HAP-1 (cell line): Measurements from ENCODE around the gene DTYMK.
"Not testable (repeated sequence)": the region's sequence is repeated elsewhere in the genome, so short reads cannot be mapped to it uniquely, and the experiment has no call there.

Experiments used
- DNase-seq, 2 experiments: peaks; one replicate each; pipeline ENCODE4 v3.0.0-alpha.2; 2016 to 2020; ENCODE audit warnings: low spot score in 2 of 2
- H3K27me3 ChIP-seq: fragments of 250-450 bp; sonication (Bioruptor Pico); 2 replicates; pipeline ENCODE4 v1.5.1; 2020; ENCODE audit warnings: low read depth, mild to moderate bottlenecking, moderate library complexity
- H3K36me3 ChIP-seq: fragments of 250-450 bp; sonication (Bioruptor Pico); replicated peaks from 2 replicates; pipeline ENCODE4 v1.5.1; 2020; ENCODE audit warnings: mild to moderate bottlenecking
- H3K4me1 ChIP-seq: fragments of 250-450 bp; sonication (Bioruptor Pico); 2 replicates; pipeline ENCODE4 v1.5.1; 2020; ENCODE audit warnings: mild to moderate bottlenecking
- H3K4me3 ChIP-seq: fragments of 250-450 bp; sonication (Bioruptor Pico); 2 replicates; pipeline ENCODE4 v1.5.1; 2020; ENCODE audit warnings: mild to moderate bottlenecking, moderate library complexity
- H3K9me3 ChIP-seq: fragments of 250-450 bp; sonication (Bioruptor Pico); 2 replicates; pipeline ENCODE4 v1.5.1; 2020; ENCODE audit warnings: mild to moderate bottlenecking, moderate library complexity
- in situ Hi-C: fragments of 300-500 bp; cut with MboI; formaldehyde crosslinking; loops from 3 replicates; pipeline ENCODE4 v1.14.3; 2020; ENCODE audit warnings: low sequenced_read_pairs, inconsistent platforms, mixed read lengths

Gene DTYMK, protein sequence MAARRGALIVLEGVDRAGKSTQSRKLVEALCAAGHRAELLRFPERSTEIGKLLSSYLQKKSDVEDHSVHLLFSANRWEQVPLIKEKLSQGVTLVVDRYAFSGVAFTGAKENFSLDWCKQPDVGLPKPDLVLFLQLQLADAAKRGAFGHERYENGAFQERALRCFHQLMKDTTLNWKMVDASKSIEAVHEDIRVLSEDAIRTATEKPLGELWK

DNA sequence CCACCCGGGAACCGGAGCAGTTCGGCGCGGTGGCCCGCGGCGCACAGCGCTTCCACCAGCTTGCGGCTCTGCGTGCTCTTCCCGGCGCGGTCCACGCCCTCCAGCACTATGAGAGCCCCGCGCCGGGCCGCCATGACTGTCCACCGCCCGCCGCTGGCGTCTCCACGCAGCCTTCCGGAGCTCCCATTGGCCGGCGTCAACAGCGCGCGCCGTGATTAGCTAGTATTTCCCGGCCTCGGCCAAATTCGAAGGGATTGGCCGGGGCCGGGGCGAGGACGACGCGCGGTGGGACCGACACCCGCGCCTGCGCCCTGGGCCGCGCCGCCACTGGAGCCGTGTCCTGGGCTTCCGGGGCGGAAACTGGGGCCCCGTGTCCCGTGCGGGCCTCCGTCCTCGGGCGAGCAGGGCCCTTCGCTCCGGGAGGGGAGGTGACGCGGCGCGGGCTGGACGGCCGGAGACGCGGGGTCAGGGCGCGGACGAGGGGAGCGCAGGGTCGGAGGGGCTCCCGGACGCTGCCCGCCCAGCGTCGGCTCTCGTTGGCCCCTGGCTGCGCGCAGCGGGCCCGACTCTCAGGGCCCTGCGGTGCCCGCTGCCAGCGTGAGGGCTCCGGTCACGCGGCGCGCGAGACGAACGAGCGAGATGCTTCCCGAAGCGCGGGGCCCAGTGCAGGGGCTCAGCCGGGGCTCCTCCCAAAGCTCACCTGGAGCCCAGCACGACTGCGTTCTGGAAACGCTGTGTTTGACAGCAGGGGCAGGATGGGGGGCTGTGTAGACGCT lies at the start of gene DTYMK:
Gene DTYMK (minus strand): TSS at position 166 of the 776 bp plus-strand sequence. CDS start 32 bp downstream, at position 134.
- peaks cover 64% of the 10 kb centered on the region for H3K36me3 ChIP-seq
- in situ Hi-C loops, result no loop called here
- no peaks in the 10 kb centered on the region for H3K9me3 ChIP-seq
- peaks cover 17% of the 10 kb centered on the region for H3K4me1 ChIP-seq
- H3K27me3 ChIP-seq, result no peaks in the 10 kb centered on the region
- H3K4me3 ChIP-seq, result peak within 1 kb of the TSS; percentile 89
- DNase-seq, result peak; percentile 92 to 95

DNA sequence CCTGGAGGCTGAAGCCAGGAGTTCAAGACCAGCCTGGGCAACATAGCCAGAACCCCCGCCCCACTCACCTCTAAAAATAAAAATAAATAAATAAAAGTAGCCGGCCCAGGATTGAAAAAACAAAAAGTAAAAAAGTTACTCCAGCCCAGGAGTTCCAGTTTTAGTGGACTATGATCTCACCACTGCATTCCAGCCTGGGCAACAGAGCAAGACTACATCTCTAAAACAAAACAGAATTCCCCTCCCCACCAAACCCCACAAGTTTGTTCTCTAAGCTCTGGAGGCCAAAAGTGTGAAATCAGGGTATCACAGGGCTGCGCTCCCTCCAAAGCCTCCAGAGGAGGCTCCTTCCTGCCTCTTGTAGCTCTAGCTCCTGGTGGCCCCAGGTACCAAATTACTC lies 49.5 kb upstream of the DTYMK start:
- in situ Hi-C loops, result no loop called here
- Histone ChIP-seq H3K36me3 (peaks cover 10% of the 10 kb centered on the region), H3K4me3 (peak overlapping the region; percentile 77), H3K27me3 (no peaks in the 10 kb centered on the region), H3K9me3 (no peaks in the 10 kb centered on the region), H3K4me1 (0 out of 2 replicates have a peak, but pooled peaks cover 4% of the 10 kb centered on the region)
- DNase-seq, result no peak

DNA sequence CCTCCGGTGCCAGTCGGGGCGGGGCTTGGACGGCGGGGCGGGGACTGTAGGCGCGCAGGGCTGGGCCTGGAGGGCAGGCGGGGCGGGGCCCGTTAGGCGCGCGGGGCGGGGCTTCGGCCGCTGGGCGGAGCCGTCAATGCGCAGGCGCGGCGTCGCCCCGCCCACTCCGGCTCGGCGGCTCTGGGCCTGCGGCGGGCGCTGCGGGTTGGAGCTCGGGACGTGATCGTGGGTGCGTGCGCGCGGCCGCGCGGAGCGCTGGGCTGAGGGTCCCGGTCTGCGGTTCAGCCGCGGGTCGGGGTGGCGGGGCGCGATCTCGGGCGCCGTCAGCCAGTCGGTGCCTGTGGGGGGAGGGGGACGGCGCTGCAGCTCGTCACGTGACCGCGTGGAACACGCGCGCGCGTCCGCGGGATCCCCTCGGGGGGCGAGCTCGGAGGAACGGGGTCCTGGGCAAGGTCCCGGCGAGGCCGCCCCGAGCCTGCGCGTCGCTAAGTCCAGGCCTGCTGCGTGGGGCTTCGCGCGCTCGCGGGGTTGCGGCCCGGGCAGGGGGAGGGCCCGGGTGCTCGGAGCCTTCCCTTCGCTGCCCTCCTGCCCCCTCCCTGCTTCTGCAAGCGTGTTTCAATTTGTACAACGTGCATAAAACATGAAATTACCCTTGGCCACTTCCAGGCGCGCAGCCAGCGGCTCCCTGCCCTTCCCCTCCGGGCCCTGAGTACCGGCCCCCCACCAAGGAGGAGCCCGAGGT lies 48.0 kb upstream of the DTYMK start, which contains the start of gene D2HGDH:
Gene D2HGDH (plus strand): TSS at position 164 of the 742 bp plus-strand sequence. CDS start 595 bp downstream, outside the sequence.
- in situ Hi-C loops, result no loop called here
- H3K27me3 ChIP-seq, result no peaks in the 10 kb centered on the region
- H3K36me3 ChIP-seq, result peaks cover 10% of the 10 kb centered on the region
- peak; percentile 73 to 96 for DNase-seq
- H3K4me3 ChIP-seq, result peak within 1 kb of the TSS; percentile 77
- H3K9me3 ChIP-seq, result no peaks in the 10 kb centered on the region
- 0 out of 2 replicates have a peak, but pooled peaks cover 4% of the 10 kb centered on the region for H3K4me1 ChIP-seq

DNA sequence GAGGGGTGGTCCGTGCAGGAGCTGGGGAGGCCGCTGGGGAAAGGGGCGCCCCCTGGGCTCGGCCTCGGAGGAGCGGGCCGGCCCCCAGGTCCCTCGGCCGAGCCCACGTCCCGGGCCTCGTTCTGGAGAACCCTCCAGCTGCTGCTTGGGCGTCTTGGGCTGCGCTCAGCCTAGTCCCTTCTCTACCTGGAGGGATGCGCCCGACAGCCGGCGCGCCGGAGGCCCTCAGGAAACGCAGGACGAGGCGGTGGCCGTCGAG lies 47.5 kb upstream of the DTYMK start:
- Histone ChIP-seq H3K36me3 (peaks cover 10% of the 10 kb centered on the region), H3K27me3 (no peaks in the 10 kb centered on the region), H3K4me3 (peak overlapping the region; percentile 36), H3K9me3 (no peaks in the 10 kb centered on the region), H3K4me1 (0 out of 2 replicates have a peak, but pooled peaks cover 4% of the 10 kb centered on the region)
- DNase-seq, result no peak
- in situ Hi-C loops, result no loop called here

DNA sequence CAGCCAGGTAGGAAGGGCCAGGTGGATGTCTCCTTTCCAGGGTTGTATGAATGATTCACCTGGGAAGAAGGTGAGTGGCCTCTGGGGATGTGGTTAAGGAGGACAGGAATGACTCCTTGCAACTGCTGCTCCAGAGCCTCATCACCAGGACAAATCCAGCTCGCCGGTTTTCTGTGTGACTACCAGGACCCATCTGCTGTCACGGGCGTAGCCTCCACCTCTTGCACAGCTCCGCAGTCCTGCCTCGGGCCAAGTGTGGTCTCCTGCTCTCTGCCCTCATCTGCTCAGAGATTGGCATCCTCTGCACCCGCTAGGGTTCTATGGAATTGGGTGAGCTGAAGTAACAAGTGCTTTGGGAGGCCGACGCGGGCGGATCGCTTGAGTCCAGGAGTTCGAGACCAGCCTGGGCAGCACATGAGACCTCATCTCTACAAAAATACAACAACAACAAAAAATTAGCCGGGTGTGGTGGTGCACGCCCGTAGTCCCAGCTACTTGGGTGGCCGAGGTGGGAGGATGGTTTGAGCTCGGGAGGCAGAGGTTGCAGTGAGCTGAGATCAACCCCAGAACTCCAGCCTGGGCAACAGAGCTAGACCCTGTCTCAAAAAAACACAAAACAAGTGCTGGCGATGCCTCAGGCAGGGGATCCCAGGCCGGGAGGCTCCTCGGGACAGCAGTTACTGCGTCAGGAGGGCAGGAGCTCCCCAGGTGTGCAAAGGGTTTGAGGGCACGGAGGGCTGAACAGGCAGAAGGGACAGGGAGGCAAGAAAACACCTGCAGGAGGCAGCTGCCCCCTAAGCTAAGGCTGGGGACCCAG lies 47.0 kb upstream of the DTYMK start:
- in situ Hi-C loops, result no loop called here
- H3K4me1 ChIP-seq, result 0 out of 2 replicates have a peak, but pooled peaks cover 4% of the 10 kb centered on the region
- H3K36me3 ChIP-seq, result peaks cover 7% of the 10 kb centered on the region
- no peak for DNase-seq
- H3K9me3 ChIP-seq, result no peaks in the 10 kb centered on the region
- H3K4me3 ChIP-seq, result peak overlapping the region; percentile 36
- H3K27me3 ChIP-seq, result no peaks in the 10 kb centered on the region

DNA sequence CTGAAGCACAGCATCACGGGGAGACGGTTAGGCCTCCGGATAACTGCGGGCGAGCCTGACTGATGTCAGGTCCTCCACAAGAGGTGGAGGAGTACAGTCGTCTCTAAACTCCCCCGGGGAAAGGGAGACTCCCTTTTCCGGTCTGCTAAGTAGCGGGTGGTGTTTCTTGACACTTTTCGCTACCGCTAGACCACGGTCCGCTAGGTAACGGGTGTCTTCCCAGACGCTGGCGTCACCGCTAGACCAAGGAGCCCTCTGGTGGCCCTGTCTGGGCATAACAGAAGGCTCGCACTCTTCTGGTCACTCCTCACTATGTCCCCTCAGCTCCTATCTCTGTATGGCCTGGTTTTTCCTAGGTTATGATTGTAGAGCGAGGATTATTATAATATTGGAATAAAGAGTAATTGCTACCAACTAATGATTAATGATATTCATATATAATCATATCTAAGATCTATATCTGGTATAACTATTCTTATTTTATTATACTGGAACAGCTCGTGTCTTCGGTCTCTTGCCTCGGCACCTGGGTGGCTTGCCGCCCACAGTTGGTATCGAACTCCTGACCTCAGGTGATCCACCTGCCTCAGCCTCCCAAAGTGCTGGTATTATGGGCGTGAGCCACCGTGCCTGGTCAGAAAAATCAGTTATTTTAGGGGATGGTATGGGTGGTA lies 46.0 kb upstream of the DTYMK start:
- in situ Hi-C loops, H3K36me3 ChIP-seq, H3K27me3 ChIP-seq, H3K4me3 ChIP-seq, H3K9me3 ChIP-seq, H3K4me1 ChIP-seq: not testable (repeated sequence)
- peak; percentile 15 to 84 for DNase-seq

DNA sequence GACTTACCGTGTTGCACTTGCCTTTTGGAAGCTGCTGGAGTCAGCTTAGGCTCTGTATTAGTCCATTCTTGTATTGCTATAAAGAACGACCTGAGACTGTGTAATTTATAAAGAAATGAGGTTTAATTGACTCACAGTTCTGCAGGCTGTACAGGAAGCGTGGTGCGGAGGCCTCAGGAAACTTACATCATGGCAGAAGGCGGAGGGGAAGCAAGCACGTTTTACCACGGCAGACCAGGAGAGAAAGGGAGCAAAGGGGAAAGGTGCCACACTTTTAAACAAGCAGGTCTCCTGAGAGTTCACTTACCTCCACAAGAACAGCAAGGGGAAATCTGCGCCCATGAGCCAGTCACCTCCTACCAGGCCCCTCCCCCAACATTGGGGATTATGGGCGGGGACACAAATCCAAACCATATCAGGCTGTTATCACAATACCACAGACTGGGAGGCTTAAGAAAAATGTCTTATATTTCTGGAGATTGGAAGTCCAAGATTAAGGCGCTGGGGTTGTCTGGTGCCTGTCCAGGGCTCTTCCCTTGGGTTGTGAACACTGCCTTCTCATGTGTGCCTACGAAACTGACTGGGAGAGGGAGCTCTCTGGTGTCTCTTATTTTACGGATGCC lies 44.2 kb upstream of the DTYMK start:
- in situ Hi-C loops, result no loop called here
- Histone ChIP-seq H3K36me3 (peaks cover 5% of the 10 kb centered on the region), H3K27me3 (no peaks in the 10 kb centered on the region), H3K4me1 (0 out of 2 replicates have a peak, but pooled peaks cover 4% of the 10 kb centered on the region), H3K4me3 (no peak overlapping the region), H3K9me3 (no peaks in the 10 kb centered on the region)
- DNase-seq, result no peak

DNA sequence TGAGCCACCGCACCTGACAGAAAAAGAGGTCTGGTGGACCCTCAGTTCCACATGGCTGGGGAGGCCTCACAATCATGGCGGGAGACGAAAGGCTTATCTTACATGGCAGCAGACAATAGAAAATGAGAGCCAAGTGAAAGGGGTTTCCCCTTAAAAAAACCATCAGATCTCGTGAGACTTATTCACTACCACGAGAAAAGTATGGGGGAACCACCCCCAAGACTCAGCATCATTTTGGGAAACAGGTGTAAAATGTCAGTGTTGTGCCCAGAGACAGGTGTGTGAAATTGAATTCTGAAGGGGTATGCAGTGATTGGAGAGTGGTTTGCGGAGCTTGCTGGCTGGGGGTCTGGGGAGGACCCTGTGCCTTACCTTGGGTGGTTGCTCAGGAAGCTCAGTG lies 43.3 kb upstream of the DTYMK start:
- in situ Hi-C loops, result no loop called here
- H3K36me3 ChIP-seq, result peaks cover 3% of the 10 kb centered on the region
- no peak for DNase-seq
- H3K4me1 ChIP-seq, result 0 out of 2 replicates have a peak, but pooled peaks cover 2% of the 10 kb centered on the region
- no peaks in the 10 kb centered on the region for H3K27me3 ChIP-seq
- H3K9me3 ChIP-seq, result no peaks in the 10 kb centered on the region
- H3K4me3 ChIP-seq, result no peak overlapping the region

DNA sequence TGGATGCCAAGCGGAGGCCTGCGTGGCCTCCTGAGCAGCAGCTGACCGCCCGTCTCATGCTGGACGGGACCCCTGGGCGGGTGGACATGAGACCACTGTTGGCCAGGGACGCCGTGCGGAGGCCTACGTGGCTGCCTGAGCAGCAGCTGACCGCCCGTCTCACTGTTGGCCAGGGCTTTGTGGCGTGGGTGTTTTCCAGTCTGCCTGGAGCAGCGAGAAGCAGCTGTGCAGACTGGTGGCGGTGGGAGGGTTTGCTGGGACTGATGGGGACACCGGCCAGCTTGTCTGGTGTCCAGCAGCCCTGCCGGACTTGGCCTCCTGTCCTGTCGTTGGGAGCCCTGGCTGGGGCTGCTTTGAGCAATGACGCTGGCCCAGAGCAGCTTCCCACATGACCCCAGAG lies 42.0 kb upstream of the DTYMK start:
- in situ Hi-C loops, result no loop called here

DNA sequence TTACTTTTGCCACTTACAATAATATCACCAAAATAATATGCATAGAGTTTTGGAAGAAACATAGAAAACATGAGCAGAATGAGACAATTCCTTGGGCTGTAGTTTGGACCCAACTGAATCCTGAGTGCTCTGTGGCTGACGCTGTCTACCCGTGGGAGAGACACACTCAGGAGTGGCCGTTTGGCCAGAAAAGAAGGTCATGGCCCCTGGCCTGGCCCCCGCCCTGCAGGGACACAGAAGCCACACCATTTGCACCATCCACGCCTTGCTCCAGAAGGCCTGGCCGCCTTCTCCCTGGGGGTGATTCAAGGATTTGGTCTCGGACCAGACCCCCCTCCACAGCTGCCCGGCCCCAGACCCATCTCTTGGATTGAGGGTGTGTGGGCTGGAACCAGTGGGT lies 41.4 kb upstream of the DTYMK start:
- no peaks in the 10 kb centered on the region for H3K4me1 ChIP-seq
- H3K4me3 ChIP-seq, result no peak overlapping the region
- no peaks in the 10 kb centered on the region for H3K27me3 ChIP-seq
- in situ Hi-C loops, result no loop called here
- H3K9me3 ChIP-seq, result no peaks in the 10 kb centered on the region
- peaks cover 7% of the 10 kb centered on the region for H3K36me3 ChIP-seq
- DNase-seq, result no peak

More for the DNA sequence above, 42.0 kb upstream of the DTYMK start:
- Histone ChIP-seq H3K36me3 (peaks cover 5% of the 10 kb centered on the region), H3K9me3 (no peaks in the 10 kb centered on the region), H3K4me1 (no peaks in the 10 kb centered on the region), H3K27me3 (no peaks in the 10 kb centered on the region), H3K4me3 (no peak overlapping the region)
- DNase-seq, result no peak

DNA sequence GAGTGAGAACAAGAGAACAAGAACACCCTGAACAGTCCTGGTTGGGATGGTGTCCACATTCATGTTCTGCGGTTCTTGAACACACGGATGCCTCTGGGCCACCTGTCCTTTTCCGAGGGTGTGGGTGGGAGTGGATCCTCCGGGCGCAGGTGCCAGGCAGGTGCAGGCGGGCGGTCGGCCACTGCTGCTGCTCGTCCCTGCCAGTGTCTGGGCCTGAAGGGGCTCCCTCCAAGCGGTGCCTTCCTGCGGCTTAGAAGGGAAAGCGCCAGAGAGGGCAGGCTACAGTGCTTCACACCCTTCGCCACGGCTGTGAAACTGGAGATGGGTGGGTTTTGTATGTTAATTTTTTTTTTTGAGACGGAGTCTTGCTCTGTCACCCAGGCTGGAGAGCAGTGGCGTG lies 39.8 kb upstream of the DTYMK start:
- H3K36me3 ChIP-seq, result peaks cover 14% of the 10 kb centered on the region
- H3K4me1 ChIP-seq, result no peaks in the 10 kb centered on the region
- in situ Hi-C loops, result no loop called here

DNA sequence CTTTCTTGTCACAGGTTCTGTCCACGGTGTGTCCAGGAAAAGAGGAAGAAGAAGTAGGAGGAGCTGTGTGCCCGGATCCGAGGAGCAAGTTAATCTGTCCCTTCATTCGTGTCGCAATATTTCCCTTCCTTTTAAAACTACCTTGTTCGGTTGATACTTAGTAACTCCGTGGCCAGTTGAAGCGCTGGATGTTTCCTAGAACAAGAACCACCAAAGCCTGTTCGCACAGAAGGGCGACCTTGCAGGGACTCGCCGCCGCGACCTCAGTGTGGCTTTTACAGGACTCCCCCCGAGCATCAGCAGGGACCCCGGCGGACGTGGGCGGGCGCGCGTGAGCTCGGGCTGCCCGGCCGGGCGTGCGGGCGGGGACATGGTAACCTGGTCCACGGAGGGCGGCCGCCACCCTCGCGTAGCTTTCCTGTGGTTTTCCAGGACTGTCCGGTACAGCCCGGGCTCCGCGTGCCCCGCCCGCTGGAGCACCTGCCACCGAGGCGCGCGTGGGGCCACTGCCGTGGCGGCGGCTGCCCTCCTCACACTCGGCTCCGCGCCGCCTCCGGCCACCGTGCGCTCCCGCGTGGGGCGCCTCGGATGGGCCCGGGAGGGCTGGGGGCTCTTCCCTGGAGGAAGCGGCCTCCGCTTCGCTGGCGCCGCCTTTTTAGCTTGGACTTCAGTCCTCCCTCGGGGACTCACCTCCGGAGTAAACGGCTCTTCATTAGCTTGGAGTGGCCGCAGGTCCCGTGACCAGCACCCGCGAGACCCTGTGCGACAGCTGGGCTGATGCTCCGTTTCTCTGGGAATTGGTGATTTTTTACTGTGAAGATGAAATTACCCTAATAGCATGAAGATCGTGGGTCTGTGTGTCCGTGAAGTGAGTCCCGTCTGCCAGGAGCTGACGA lies 38.6 kb upstream of the DTYMK start:
- no peak overlapping the region for H3K4me3 ChIP-seq
- H3K4me1 ChIP-seq, result no peaks in the 10 kb centered on the region
- in situ Hi-C loops, result no loop called here
- H3K9me3 ChIP-seq, result no peaks in the 10 kb centered on the region
- H3K27me3 ChIP-seq, result no peaks in the 10 kb centered on the region
- H3K36me3 ChIP-seq, result peaks cover 20% of the 10 kb centered on the region
- no peak for DNase-seq

More for the DNA sequence above, 39.8 kb upstream of the DTYMK start:
- Histone ChIP-seq H3K4me3 (no peak overlapping the region), H3K9me3 (no peaks in the 10 kb centered on the region), H3K27me3 (no peaks in the 10 kb centered on the region)
- DNase-seq, result no peak
